HepG2 (cell line): ENCODE results near the gene SKIC2. TPM values are rescaled to one million over a fixed set of nuclear protein-coding genes. Genes with fewer than 3 reads are reported as not detected.

Experiments
- ARNT ChIP-seq: fragments of 450-650 bp; IDR thresholded peaks from 2 replicates; pipeline ENCODE4 v1.6.1; 2017
- ELF4 ChIP-seq: sonication (generic); formaldehyde crosslinking; IDR thresholded peaks from 2 replicates; pipeline ENCODE4 v1.5.0; 2020; ENCODE audit warnings: missing genetic modification reagents, mild to moderate bottlenecking, moderate library complexity, borderline replicate concordance
- ELK4 ChIP-seq: sonication (generic); formaldehyde crosslinking; IDR thresholded peaks from 2 replicates; pipeline ENCODE4 v1.9.0; 2021; ENCODE audit warnings: missing genetic modification reagents, borderline replicate concordance
- ETV6 ChIP-seq: sonication (generic); formaldehyde crosslinking; conservative IDR thresholded peaks from 2 replicates; pipeline ENCODE4 v1.4.0; 2020; ENCODE audit warnings: missing genetic modification reagents
- FOXC1 ChIP-seq: sonication (generic); formaldehyde crosslinking; IDR thresholded peaks from 2 replicates; pipeline ENCODE4 v1.8.0; 2022; ENCODE audit warnings: mild to moderate bottlenecking, missing genetic modification reagents, borderline replicate concordance
- GATAD1 ChIP-seq: IDR thresholded peaks from 2 replicates; pipeline ENCODE4 v1.6.1; 2016; ENCODE audit warnings: missing genetic modification reagents, missing compliant biosample characterization
- IKZF1 ChIP-seq: fragments of 450-650 bp; IDR thresholded peaks from 2 replicates; pipeline ENCODE4 v1.7.1; 2016
- KDM2A ChIP-seq: sonication (generic); formaldehyde crosslinking; IDR thresholded peaks from 2 replicates; pipeline ENCODE4 v1.4.0; 2020; ENCODE audit warnings: low read depth, missing genetic modification reagents, borderline replicate concordance
- MAZ ChIP-seq, 2 experiments: sonication (generic) in 1 of 2; formaldehyde crosslinking in 1 of 2; IDR thresholded peaks; 2 replicates each; pipeline versions ENCODE4 v1.5.0 to v1.6.1; 2012 to 2020; ENCODE audit warnings: low read depth in 2 of 2, mild to moderate bottlenecking in 2 of 2, borderline replicate concordance in 1 of 2, improper control_type of control experiment in 1 of 2, low read length in 1 of 2, missing genetic modification reagents in 1 of 2, moderate library complexity in 1 of 2
- PAXIP1 ChIP-seq: sonication (generic); formaldehyde crosslinking; conservative IDR thresholded peaks from 2 replicates; pipeline ENCODE4 v1.4.0; 2020; ENCODE audit warnings: mild to moderate bottlenecking, missing genetic modification reagents, moderate library complexity
- POGK ChIP-seq: sonication (generic); formaldehyde crosslinking; conservative IDR thresholded peaks from 2 replicates; pipeline ENCODE4 v1.8.0; 2022; ENCODE audit warnings: mild to moderate bottlenecking, moderate library complexity, missing genetic modification reagents
- RCOR2 ChIP-seq: IDR thresholded peaks from 2 replicates; pipeline ENCODE4 v1.6.1; 2016; ENCODE audit warnings: missing biosample characterization, missing genetic modification reagents
- RXRA ChIP-seq: sonication (generic); formaldehyde crosslinking; IDR thresholded peaks from 2 replicates; pipeline ENCODE4 v1.5.1; 2020; ENCODE audit warnings: missing genetic modification reagents
- SALL1 ChIP-seq: sonication (generic); formaldehyde crosslinking; IDR thresholded peaks from 2 replicates; pipeline ENCODE4 v1.8.0; 2022; ENCODE audit warnings: mild to moderate bottlenecking, missing genetic modification reagents
- STAG1 ChIP-seq: sonication (generic); formaldehyde crosslinking; IDR thresholded peaks from 2 replicates; pipeline ENCODE4 v1.4.0; 2020; ENCODE audit warnings: missing genetic modification reagents
- ZC3H13 ChIP-seq: sonication (generic); formaldehyde crosslinking; IDR thresholded peaks from 2 replicates; pipeline ENCODE4 v1.8.1; 2023; ENCODE audit warnings: mild to moderate bottlenecking, missing genetic modification reagents, moderate library complexity
- ZNF224 ChIP-seq: sonication (generic); formaldehyde crosslinking; IDR thresholded peaks from 2 replicates; pipeline ENCODE4 v1.5.0; 2020; ENCODE audit warnings: mild to moderate bottlenecking, missing genetic modification reagents
- ZNF225 ChIP-seq: sonication (generic); formaldehyde crosslinking; IDR thresholded peaks from 2 replicates; pipeline ENCODE4 v1.4.0; 2020; ENCODE audit warnings: mild to moderate bottlenecking, missing genetic modification reagents
- ZNF30 ChIP-seq: sonication (generic); formaldehyde crosslinking; IDR thresholded peaks from 2 replicates; pipeline ENCODE4 v1.5.0; 2020; ENCODE audit warnings: mild to moderate bottlenecking, missing genetic modification reagents
- ZNF44 ChIP-seq: sonication (generic); formaldehyde crosslinking; IDR thresholded peaks from 2 replicates; pipeline ENCODE4 v1.5.1; 2020; ENCODE audit warnings: mild to moderate bottlenecking, missing genetic modification reagents
- ZNF549 ChIP-seq: sonication (generic); formaldehyde crosslinking; IDR thresholded peaks from 2 replicates; pipeline ENCODE4 v1.5.0; 2020; ENCODE audit warnings: missing genetic modification reagents
- ZNF883 ChIP-seq: sonication (generic); formaldehyde crosslinking; IDR thresholded peaks from 2 replicates; pipeline ENCODE4 v1.5.1; 2020; ENCODE audit warnings: mild to moderate bottlenecking, missing genetic modification reagents; ENCODE audit errors: not compliant biosample characterization
- ZSCAN25 ChIP-seq: sonication (generic); formaldehyde crosslinking; IDR thresholded peaks from 2 replicates; pipeline ENCODE4 v1.8.0; 2022; ENCODE audit warnings: mild to moderate bottlenecking, missing genetic modification reagents
- polyA plus RNA-seq, 8 experiments: library from polyadenylated mRNA; depleted of rRNA in 3 of 8; stranded (reverse) in 7 of 8; unstranded in 1 of 8; fragments of >200 nt; fragmentation: Illumina TruSeq in 4 of 8; extraction: Trizol in 4 of 8; gene quantifications; 2 replicates each; pipeline versions ENCODE4 v1.2.1 to v1.2.3, GENCODE V29; 2011 to 2016; ENCODE audit warnings: low read depth in 4 of 8, missing spikeins in 1 of 8, mixed read lengths in 1 of 8; ENCODE audit not compliant: insufficient read depth in 1 of 8
- total RNA-seq, 5 experiments: library from RNA; depleted of rRNA; stranded (reverse); fragments of >200 nt; fragmentation: Illumina TruSeq; extraction: Trizol; gene quantifications; 2 replicates each; pipeline ENCODE4 v1.2.3, GENCODE V29; 2016; ENCODE audit warnings: low read depth in 1 of 5

Gene SKIC2
- total and polyA plus RNA-seq, 2 of the 13 experiments (the other 11 are each of a cell fraction or from before 2014, with no cell fraction given), result 67.1 to 68.4 TPM

- no peak for TF ChIP-seq PAXIP1 (CRISPR knock-in tag)
- peak; percentile 49; the same call in 1 of the 2 replicates for TF ChIP-seq KDM2A (CRISPR knock-in tag)
- TF ChIP-seq STAG1, result peak; percentile 88
- TF ChIP-seq FOXC1 (CRISPR knock-in tag), result no peak
- no peak for TF ChIP-seq IKZF1
- TF ChIP-seq RXRA (CRISPR knock-in tag), result peak; percentile 50; the same call in 1 of the 2 replicates
- TF ChIP-seq ZNF30, result no peak
- no peak for TF ChIP-seq ZNF44 (CRISPR knock-in tag)
- no peak for TF ChIP-seq RCOR2
- TF ChIP-seq ZNF224 (CRISPR knock-in tag), result no peak
- TF ChIP-seq ZC3H13, result no peak
- 0 out of 2 replicates have a peak, but pooled peaks have one; percentile 34 for TF ChIP-seq MAZ (IDR thresholded peaks at IDR 0.05; ENCODE audit: borderline replicate concordance, low read depth, low read length)
- peak; percentile 39; the same call in 1 of the 2 replicates for TF ChIP-seq MAZ (CRISPR knock-in tag; IDR thresholded peaks at IDR 0.05; ENCODE audit: low read depth)
- no peak for TF ChIP-seq ZNF883 (CRISPR knock-in tag)
- no peak for TF ChIP-seq POGK (CRISPR knock-in tag)
- no peak for TF ChIP-seq ARNT
- TF ChIP-seq ZSCAN25 (CRISPR knock-in tag), result no peak
- no peak for TF ChIP-seq GATAD1 (CRISPR knock-in tag)
- TF ChIP-seq ELF4 (CRISPR knock-in tag), result no peak
- TF ChIP-seq ZNF549 (CRISPR knock-in tag), result no peak
- peak; percentile 64; the same call in 1 of the 2 replicates for TF ChIP-seq SALL1
- no peak for TF ChIP-seq ETV6 (CRISPR knock-in tag)
- TF ChIP-seq ELK4 (CRISPR knock-in tag), result no peak
- TF ChIP-seq ZNF225 (CRISPR knock-in tag), result no peak
These were observed 6.7 kb upstream of the SKIC2 start (continued) for GRCh38 chr6:31952140-31952805.
